Keratinocyte (primary cell): ENCODE measurements around the gene KRTAP2-2. TPM values are rescaled to one million over a fixed set of nuclear protein-coding genes. Genes with fewer than 3 reads are reported as not detected.
"Not testable (repeated sequence)": the region's sequence is repeated elsewhere in the genome, so short reads cannot be mapped to it uniquely, and the experiment has no call there.

Experiments used
- DNase-seq: peaks from one replicate; pipeline ENCODE4 v3.0.0-alpha.2; 2011; ENCODE audit warnings: low read depth, missing footprints, low spot score
- FAIRE-seq: peaks from 2 replicates; lab custom pipeline; 2011; peaks lifted over from hg19 to GRCh38; lab: Jason Lieb, UNC
- H2AFZ ChIP-seq: 2 replicates; pipeline ENCODE4 v1.6.0; 2012; ENCODE audit warnings: low read length, control low read depth, inconsistent platforms; ENCODE audit not compliant: control insufficient read depth
- H3K27ac ChIP-seq: 2 replicates; pipeline ENCODE4 v1.5.1; 2011; ENCODE audit warnings: low read length; ENCODE audit not compliant: control insufficient read depth, insufficient read depth
- H3K27me3 ChIP-seq: 3 replicates; pipeline ENCODE4 v1.6.0; 2011; ENCODE audit warnings: low read length; ENCODE audit not compliant: control insufficient read depth, insufficient read depth; ENCODE audit errors: extremely low read depth
- H3K36me3 ChIP-seq, 2 experiments: 2 replicates in 1 of 2; 3 replicates in 1 of 2; pipeline ENCODE4 v1.5.1; 2011; ENCODE audit warnings: low read length in 2 of 2, mild to moderate bottlenecking in 1 of 2; ENCODE audit not compliant: control insufficient read depth in 2 of 2, insufficient read depth in 2 of 2; ENCODE audit errors: extremely low read depth in 1 of 2
- H3K4me1 ChIP-seq: 3 replicates; pipeline ENCODE4 v1.5.1; 2011; ENCODE audit warnings: low read length; ENCODE audit not compliant: control insufficient read depth, insufficient read depth; ENCODE audit errors: extremely low read depth
- H3K4me2 ChIP-seq: 3 replicates; pipeline ENCODE4 v1.6.0; 2011; ENCODE audit warnings: low read depth, low read length; ENCODE audit not compliant: control insufficient read depth, insufficient read depth; ENCODE audit errors: extremely low read depth
- H3K4me3 ChIP-seq, 3 experiments: fragments of 200-600 bp in 1 of 3; sonication (generic) in 1 of 3; 2 replicates in 2 of 3; 3 replicates in 1 of 3; pipeline ENCODE4 v1.5.1; 2011 to 2016; ENCODE audit warnings: low read length in 3 of 3, mild to moderate bottlenecking in 3 of 3, control low read depth in 2 of 3, inconsistent platforms in 1 of 3, low read depth in 1 of 3, mixed read lengths in 1 of 3, mixed run types in 1 of 3, moderate library complexity in 1 of 3; ENCODE audit not compliant: control insufficient read depth in 2 of 3, insufficient read depth in 2 of 3; ENCODE audit errors: extremely low read depth in 1 of 3
- H3K79me2 ChIP-seq: 2 replicates; pipeline ENCODE4 v1.6.0; 2012; ENCODE audit warnings: low read length; ENCODE audit not compliant: control insufficient read depth, insufficient read depth
- H3K9ac ChIP-seq: 3 replicates; pipeline ENCODE4 v1.6.0; 2011; ENCODE audit warnings: low read length; ENCODE audit not compliant: control insufficient read depth, insufficient read depth; ENCODE audit errors: extremely low read depth
- H3K9me1 ChIP-seq: 3 replicates; pipeline ENCODE4 v1.6.0; 2011; ENCODE audit warnings: low read length; ENCODE audit not compliant: control insufficient read depth, insufficient read depth; ENCODE audit errors: extremely low read depth
- H3K9me3 ChIP-seq: 2 replicates; pipeline ENCODE4 v1.5.1; 2012; ENCODE audit warnings: low read depth, low read length; ENCODE audit not compliant: control insufficient read depth
- H4K20me1 ChIP-seq: 3 replicates; pipeline ENCODE4 v1.6.0; 2011; ENCODE audit warnings: low read length; ENCODE audit not compliant: control insufficient read depth, insufficient read depth; ENCODE audit errors: extremely low read depth
- CTCF ChIP-seq, 3 experiments: IDR thresholded peaks in 1 of 3; conservative IDR thresholded peaks in 1 of 3; optimal IDR thresholded peaks in 1 of 3; 2 replicates in 2 of 3; 3 replicates in 1 of 3; pipeline versions ENCODE3 to v1.5.1; 2011; ENCODE audit warnings: low read length in 3 of 3, mild to moderate bottlenecking in 3 of 3, moderate library complexity in 2 of 3, control low read depth in 1 of 3, inconsistent platforms in 1 of 3; ENCODE audit not compliant: insufficient read depth in 2 of 3; ENCODE audit errors: extremely low read depth in 1 of 3
- EZH2 ChIP-seq: IDR thresholded peaks from one replicate; pipeline ENCODE4 v1.6.1; 2012; ENCODE audit warnings: inconsistent platforms, mild to moderate bottlenecking, low read length, moderate library complexity
- dilution Hi-C: fragments of 300-500 bp; cut with MboI; formaldehyde crosslinking; loops from one replicate; pipeline ENCODE4 v1.7.0; 2020; ENCODE audit warnings: low sequenced_read_pairs; ENCODE audit not compliant: extremely low pct_ligation_motif_present
- polyA plus RNA-seq, 5 experiments: library from polyadenylated mRNA; depleted of rRNA in 3 of 5; stranded (reverse) in 3 of 5; stranded (forward) in 1 of 5; unstranded in 1 of 5; fragments of >200 nt; gene quantifications; 1 replicate in 1 of 5; 2 replicates in 3 of 5; 3 replicates in 1 of 5; pipeline versions ENCODE4 v1.2.1 to v1.2.3, GENCODE V29; 2011 to 2012; ENCODE audit warnings: missing spikeins in 2 of 5, low read depth in 1 of 5, low replicate concordance in 1 of 5

Gene KRTAP2-2
- polyA plus RNA-seq, 1 donor (not counting 4 experiments of a cell fraction or from before 2014, with no cell fraction given): not detected

- Histone ChIP-seq H3K4me2 (no peak overlapping the region), H3K27me3 (no peaks in the 10 kb centered on the region), H3K36me3 (no peaks in the 10 kb centered on the region), H3K79me2 (no peaks in the 10 kb centered on the region), H3K27ac (no peak overlapping the region), H4K20me1 (no peaks in the 10 kb centered on the region), H3K9me3 (no peaks in the 10 kb centered on the region), H3K9ac (no peak overlapping the region), H2AFZ (no peak overlapping the region), H3K4me1 (no peaks in the 10 kb centered on the region), H3K9me1 (no peaks in the 10 kb centered on the region), H3K4me3 (no peak overlapping the region)
- dilution Hi-C loops: no loop called here
- DNase-seq: no peak
- no peak for TF ChIP-seq CTCF (optimal IDR thresholded peaks at IDR 0.05 in 1 of 3, IDR thresholded peaks at IDR 0.05 in 1 of 3, conservative IDR thresholded peaks at IDR 0.05 in 1 of 3; ENCODE audit: extremely low read depth in 1 of 3, insufficient read depth in 2 of 3, low read length in 3 of 3)
- TF ChIP-seq EZH2: no peak
- FAIRE-seq: no peak
Observed at GRCh38 chr17:41037853-41038350, 17.1 kb downstream of the KRTAP2-2 start.

GRCh38 chr17:41034346-41034935 is 20.6 kb downstream of the KRTAP2-2 start, which contains the start of gene KRTAP1-3:
Gene KRTAP1-3 (minus strand): TSS chr17:41034874. CDS start chr17:41034821, 53 bp downstream.
- H3K9me3 ChIP-seq, H3K9me1 ChIP-seq, H2AFZ ChIP-seq, DNase-seq, H3K79me2 ChIP-seq, H3K4me3 ChIP-seq, H3K9ac ChIP-seq, dilution Hi-C loops, H3K4me1 ChIP-seq, H4K20me1 ChIP-seq, H3K4me2 ChIP-seq, H3K27ac ChIP-seq, FAIRE-seq, H3K36me3 ChIP-seq, H3K27me3 ChIP-seq: not testable (repeated sequence)
